PFSK-1 (cell line): ENCODE data around the gene PAQR8.

Experiments
- POLR2AphosphoS5 ChIP-seq: IDR thresholded peaks from 2 replicates; pipeline ENCODE4 v1.6.1; 2012; ENCODE audit warnings: low read depth, mild to moderate bottlenecking, control low read depth, low read length, moderate library complexity
- TAF1 ChIP-seq: IDR thresholded peaks from 2 replicates; pipeline ENCODE4 v1.6.1; 2012; ENCODE audit warnings: low read length, control low read depth, borderline replicate concordance; ENCODE audit not compliant: insufficient read depth
- TF ChIP-seq, protein P1 (sequence below), 2 experiments: IDR thresholded peaks; 2 replicates each; pipeline versions ENCODE4 v1.6.1 to v1.8.0; 2011 to 2012; ENCODE audit warnings: low read depth in 2 of 2, low read length in 2 of 2, control low read depth in 1 of 2, inconsistent platforms in 1 of 2, mild to moderate bottlenecking in 1 of 2, moderate library complexity in 1 of 2; ENCODE audit not compliant: insufficient read depth in 1 of 2

DNA sequence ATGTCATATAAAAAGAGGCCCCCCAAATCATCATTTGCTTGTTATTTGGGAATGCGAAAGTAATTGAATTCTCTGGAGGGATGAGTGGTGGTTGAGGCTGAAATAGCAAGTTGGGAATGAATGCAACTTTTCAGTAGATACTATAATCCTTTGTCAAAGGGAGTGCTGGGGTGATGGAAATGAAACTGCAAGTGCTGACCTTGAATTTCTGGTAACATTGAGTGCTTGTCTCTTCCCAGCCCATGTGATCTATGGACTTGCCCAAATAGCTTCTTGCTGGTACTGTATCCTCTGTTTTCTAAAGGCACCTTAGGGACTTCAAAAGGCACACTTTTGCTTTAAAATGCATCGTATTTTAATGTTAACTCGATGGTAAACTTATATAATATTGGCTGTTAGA, 14.8 kb downstream of the PAQR8 start:
- TF ChIP-seq TAF1 (no peak), POLR2AphosphoS5 (no peak)
- TF ChIP-seq, protein P1, sequence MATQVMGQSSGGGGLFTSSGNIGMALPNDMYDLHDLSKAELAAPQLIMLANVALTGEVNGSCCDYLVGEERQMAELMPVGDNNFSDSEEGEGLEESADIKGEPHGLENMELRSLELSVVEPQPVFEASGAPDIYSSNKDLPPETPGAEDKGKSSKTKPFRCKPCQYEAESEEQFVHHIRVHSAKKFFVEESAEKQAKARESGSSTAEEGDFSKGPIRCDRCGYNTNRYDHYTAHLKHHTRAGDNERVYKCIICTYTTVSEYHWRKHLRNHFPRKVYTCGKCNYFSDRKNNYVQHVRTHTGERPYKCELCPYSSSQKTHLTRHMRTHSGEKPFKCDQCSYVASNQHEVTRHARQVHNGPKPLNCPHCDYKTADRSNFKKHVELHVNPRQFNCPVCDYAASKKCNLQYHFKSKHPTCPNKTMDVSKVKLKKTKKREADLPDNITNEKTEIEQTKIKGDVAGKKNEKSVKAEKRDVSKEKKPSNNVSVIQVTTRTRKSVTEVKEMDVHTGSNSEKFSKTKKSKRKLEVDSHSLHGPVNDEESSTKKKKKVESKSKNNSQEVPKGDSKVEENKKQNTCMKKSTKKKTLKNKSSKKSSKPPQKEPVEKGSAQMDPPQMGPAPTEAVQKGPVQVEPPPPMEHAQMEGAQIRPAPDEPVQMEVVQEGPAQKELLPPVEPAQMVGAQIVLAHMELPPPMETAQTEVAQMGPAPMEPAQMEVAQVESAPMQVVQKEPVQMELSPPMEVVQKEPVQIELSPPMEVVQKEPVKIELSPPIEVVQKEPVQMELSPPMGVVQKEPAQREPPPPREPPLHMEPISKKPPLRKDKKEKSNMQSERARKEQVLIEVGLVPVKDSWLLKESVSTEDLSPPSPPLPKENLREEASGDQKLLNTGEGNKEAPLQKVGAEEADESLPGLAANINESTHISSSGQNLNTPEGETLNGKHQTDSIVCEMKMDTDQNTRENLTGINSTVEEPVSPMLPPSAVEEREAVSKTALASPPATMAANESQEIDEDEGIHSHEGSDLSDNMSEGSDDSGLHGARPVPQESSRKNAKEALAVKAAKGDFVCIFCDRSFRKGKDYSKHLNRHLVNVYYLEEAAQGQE (IDR thresholded peaks at IDR 0.05; ENCODE audit: insufficient read depth in 1 of 2, low read depth in 2 of 2, low read length in 2 of 2): no peak
